SK-N-SH (cell line): Measurements from ENCODE around the gene IL21R. TPM values are rescaled to one million over a fixed set of nuclear protein-coding genes. Genes with fewer than 3 reads are reported as not detected.

Source experiments
- CTCF ChIA-PET: fragments of 300-600, 350-600 bp; formaldehyde crosslinking; extraction: SDS; loops from one replicate; lab custom pipeline; 2021; lab: Yijun Ruan, JAX
- POLR2A ChIA-PET: fragments of 350-600 bp; sonication (Branson Sonifier 250); formaldehyde crosslinking; extraction: SDS; loops from one replicate; lab custom pipeline; 2020; ENCODE audit warnings: antibody characterized with exemption, inconsistent platforms; lab: Yijun Ruan, JAX
- DNase-seq: peaks from one replicate; pipeline ENCODE4 v3.0.0; 2012
- H2AFZ ChIP-seq: fragments of 200-600 bp; sonication (generic); 2 replicates; pipeline ENCODE4 v1.8.1; 2016; ENCODE audit warnings: antibody characterized with exemption, mild to moderate bottlenecking, low read depth
- H3F3A ChIP-seq: fragments of 200-600 bp; sonication (generic); replicated peaks from 2 replicates; pipeline ENCODE3; 2016; ENCODE audit warnings: antibody characterized with exemption, mild to moderate bottlenecking; ENCODE audit not compliant: insufficient read depth
- H3K27ac ChIP-seq, 2 experiments: fragments of 200-500 bp in 1 of 2; fragments of 200-600 bp in 1 of 2; sonication (Bioruptor generic) in 1 of 2; sonication (generic), shearing (Covaris generic) in 1 of 2; 2 replicates each; pipeline versions ENCODE4 v1.5.1 to v1.6.1; 2014 to 2016; ENCODE audit warnings: low read depth in 2 of 2, inconsistent platforms in 1 of 2, low read length in 1 of 2, mild to moderate bottlenecking in 1 of 2, mixed read lengths in 1 of 2
- H3K27me3 ChIP-seq: fragments of 200-600 bp; sonication (generic), shearing (Covaris generic); 2 replicates; pipeline ENCODE4 v1.6.1; 2016; ENCODE audit warnings: mixed run types; ENCODE audit not compliant: insufficient read depth
- H3K36me3 ChIP-seq, 2 experiments: fragments of 200-500 bp in 1 of 2; fragments of 200-600 bp in 1 of 2; sonication (Bioruptor generic) in 1 of 2; sonication (generic) in 1 of 2; replicated peaks in 1 of 2; 2 replicates each; pipeline versions ENCODE3 to v1.5.1; 2014 to 2016; ENCODE audit warnings: low read length in 1 of 2, mild to moderate bottlenecking in 1 of 2; ENCODE audit not compliant: insufficient read depth in 2 of 2, control insufficient read depth in 1 of 2
- H3K4me1 ChIP-seq, 2 experiments: fragments of 200-500 bp in 1 of 2; fragments of 200-600 bp in 1 of 2; sonication (Bioruptor generic) in 1 of 2; sonication (generic), shearing (Covaris generic) in 1 of 2; 2 replicates each; pipeline versions ENCODE4 v1.5.1 to v1.6.1; 2014 to 2016; ENCODE audit warnings: low read depth in 1 of 2, low read length in 1 of 2, mixed run types in 1 of 2; ENCODE audit not compliant: insufficient read depth in 2 of 2, control insufficient read depth in 1 of 2
- H3K4me2 ChIP-seq: fragments of 200-600 bp; sonication (generic), shearing (Covaris generic); 2 replicates; pipeline ENCODE4 v1.6.1; 2017; ENCODE audit warnings: mixed run types
- H3K4me3 ChIP-seq, 2 experiments: fragments of 200-500 bp in 1 of 2; fragments of 200-600 bp in 1 of 2; sonication (Bioruptor generic) in 1 of 2; sonication (generic), shearing (Covaris generic) in 1 of 2; 2 replicates each; pipeline versions ENCODE4 v1.5.1 to v1.8.1; 2014 to 2016; ENCODE audit warnings: low read depth in 2 of 2, inconsistent platforms in 1 of 2, low read length in 1 of 2, mild to moderate bottlenecking in 1 of 2, mixed read lengths in 1 of 2, moderate library complexity in 1 of 2
- H3K79me2 ChIP-seq: fragments of 200-600 bp; sonication (generic); 2 replicates; pipeline ENCODE4 v1.8.1; 2017; ENCODE audit warnings: mild to moderate bottlenecking; ENCODE audit not compliant: insufficient read depth
- H3K9ac ChIP-seq: fragments of 200-600 bp; sonication (generic); 2 replicates; pipeline ENCODE4 v1.6.1; 2017; ENCODE audit warnings: mixed run types
- H3K9me2 ChIP-seq: fragments of 200-600 bp; sonication (generic); 2 replicates; pipeline ENCODE4 v1.6.1; 2017; ENCODE audit warnings: mixed run types
- H3K9me3 ChIP-seq: fragments of 200-600 bp; sonication (generic); 2 replicates; pipeline ENCODE4 v1.6.1; 2017; ENCODE audit warnings: mixed run types, mild to moderate bottlenecking, moderate library complexity
- H4K20me1 ChIP-seq: fragments of 200-600 bp; sonication (generic); 2 replicates; pipeline ENCODE4 v1.6.1; 2017; ENCODE audit warnings: mild to moderate bottlenecking, mixed run types; ENCODE audit not compliant: insufficient read depth
- ELF1 ChIP-seq: IDR thresholded peaks from 2 replicates; pipeline ENCODE4 v1.4.0; 2012
- EP300 ChIP-seq, 2 experiments: IDR thresholded peaks; 2 replicates each; pipeline versions ENCODE4 v1.4.0 to v1.6.1; 2012; ENCODE audit warnings: borderline replicate concordance in 1 of 2, low read depth in 1 of 2, low read length in 1 of 2
- FOSL2 ChIP-seq: IDR thresholded peaks from 2 replicates; pipeline ENCODE4 v1.4.0; 2012; ENCODE audit warnings: low read depth, mild to moderate bottlenecking, moderate library complexity, borderline replicate concordance
- GATA2 ChIP-seq: sonication (generic); formaldehyde crosslinking; IDR thresholded peaks from 2 replicates; pipeline ENCODE4 v1.5.0; 2020; ENCODE audit warnings: mild to moderate bottlenecking, missing genetic modification reagents
- JUND ChIP-seq: IDR thresholded peaks from 2 replicates; pipeline ENCODE4 v1.4.0; 2012
- MAX ChIP-seq: IDR thresholded peaks from 2 replicates; pipeline ENCODE4 v1.4.0; 2012; ENCODE audit warnings: low read depth
- MEF2A ChIP-seq: IDR thresholded peaks from 2 replicates; pipeline ENCODE4 v1.4.0; 2012; ENCODE audit warnings: low read depth, borderline replicate concordance
- RCOR1 ChIP-seq: fragments of 150-350 bp; IDR thresholded peaks from 2 replicates; pipeline ENCODE4 v1.6.1; 2017; ENCODE audit warnings: antibody characterized with exemption, low read length
- RFX5 ChIP-seq: IDR thresholded peaks from 2 replicates; pipeline ENCODE4 v1.6.1; 2012; ENCODE audit warnings: mild to moderate bottlenecking, improper control_type of control experiment, low read length
- SMC3 ChIP-seq: IDR thresholded peaks from 2 replicates; pipeline ENCODE4 v1.6.1; 2012; ENCODE audit warnings: low read depth, low read length, improper control_type of control experiment
- TAF1 ChIP-seq: IDR thresholded peaks from 2 replicates; pipeline ENCODE4 v1.6.1; 2012; ENCODE audit warnings: low read depth, mild to moderate bottlenecking, low read length, moderate library complexity, borderline replicate concordance
- TEAD4 ChIP-seq: IDR thresholded peaks from 2 replicates; pipeline ENCODE4 v1.4.0; 2012; ENCODE audit warnings: mild to moderate bottlenecking, borderline replicate concordance; ENCODE audit not compliant: insufficient read depth
- USF1 ChIP-seq: IDR thresholded peaks from 2 replicates; pipeline ENCODE4 v1.4.0; 2012; ENCODE audit warnings: low read depth, borderline replicate concordance
- WGBS: methylation state at CpG from one replicate; pipeline ENCODE4 v1.1.6; 2017; ENCODE audit warnings: low lambda C conversion rate; 5-methylcytosine and 5-hydroxymethylcytosine counted together
- polyA plus RNA-seq, 3 experiments: library from polyadenylated mRNA; depleted of rRNA; stranded (reverse); fragments of >200 nt; gene quantifications; 2 replicates each; pipeline ENCODE4 v1.2.3, GENCODE V29; 2012
- TF ChIP-seq, protein P1 (sequence below): IDR thresholded peaks from 2 replicates; pipeline ENCODE4; 2012
- TF ChIP-seq, protein P2 (sequence below): fragments of 150-350 bp; IDR thresholded peaks from 2 replicates; pipeline ENCODE4 v1.6.1; 2016; ENCODE audit warnings: mild to moderate bottlenecking, low read depth, low read length
- TF ChIP-seq, protein P3 (sequence below): fragments of 150-350 bp; IDR thresholded peaks from 2 replicates; pipeline ENCODE4 v1.6.1; 2017; ENCODE audit warnings: antibody characterized with exemption, low read length, low read depth, borderline replicate concordance

Gene IL21R
- polyA plus RNA-seq, 1 of the 3 experiments (the other 2 are of a cell fraction), result 0.13 TPM

GRCh38 chr16:27356794-27357193 is 45.2 kb upstream of the IL21R start (continued):
- TF ChIP-seq, protein P1, sequence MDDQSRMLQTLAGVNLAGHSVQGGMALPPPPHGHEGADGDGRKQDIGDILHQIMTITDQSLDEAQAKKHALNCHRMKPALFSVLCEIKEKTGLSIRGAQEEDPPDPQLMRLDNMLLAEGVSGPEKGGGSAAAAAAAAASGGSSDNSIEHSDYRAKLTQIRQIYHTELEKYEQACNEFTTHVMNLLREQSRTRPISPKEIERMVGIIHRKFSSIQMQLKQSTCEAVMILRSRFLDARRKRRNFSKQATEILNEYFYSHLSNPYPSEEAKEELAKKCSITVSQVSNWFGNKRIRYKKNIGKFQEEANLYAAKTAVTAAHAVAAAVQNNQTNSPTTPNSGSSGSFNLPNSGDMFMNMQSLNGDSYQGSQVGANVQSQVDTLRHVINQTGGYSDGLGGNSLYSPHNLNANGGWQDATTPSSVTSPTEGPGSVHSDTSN, result no peak
- TF ChIP-seq RCOR1 (no peak), TAF1 (no peak), MAX (no peak), USF1 (no peak), EP300 (IDR thresholded peaks at IDR 0.05; ENCODE audit: borderline replicate concordance in 1 of 2, low read depth in 1 of 2, low read length in 1 of 2) (no peak), MEF2A (no peak)

DNA sequence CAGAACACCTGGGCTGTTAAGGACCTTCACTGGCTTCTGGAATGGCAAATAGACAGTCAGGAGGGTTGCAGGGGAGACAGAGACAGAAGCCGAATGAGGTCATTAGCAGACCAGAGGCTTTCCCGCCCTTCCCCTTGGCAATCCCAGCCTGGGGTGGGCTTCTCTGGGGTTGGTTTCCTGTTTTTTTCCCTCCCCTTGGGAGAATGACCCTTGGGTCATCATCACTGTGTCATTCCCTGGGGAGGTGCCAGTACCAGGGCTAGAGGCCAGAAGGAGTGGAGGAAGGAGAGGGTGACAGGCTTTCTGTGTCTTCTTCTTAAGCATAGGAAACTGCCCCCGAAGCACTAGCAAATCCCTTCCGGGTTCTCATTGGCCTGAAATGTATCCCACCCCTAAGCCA is 42.9 kb upstream of the IL21R start:
- H4K20me1 ChIP-seq, result no peaks in the 10 kb centered on the region
- H3K4me3 ChIP-seq, result no peak overlapping the region
- no peaks in the 10 kb centered on the region for H3K4me1 ChIP-seq
- no peak overlapping the region for H3K27ac ChIP-seq
- POLR2A ChIA-PET, result no interaction called here
- H3K36me3 ChIP-seq, result peaks cover 0 to 17% of the 10 kb centered on the region in 2 experiments
- H2AFZ ChIP-seq, result no peak overlapping the region
- no peak overlapping the region for H3K9ac ChIP-seq
- no peaks in the 10 kb centered on the region for H3F3A ChIP-seq
- no peaks in the 10 kb centered on the region for H3K9me2 ChIP-seq
- TF ChIP-seq GATA2 (CRISPR knock-in tag) (no peak), SMC3 (no peak), FOSL2 (no peak), RFX5 (no peak), JUND (no peak), ELF1 (no peak), TEAD4 (no peak)
- TF ChIP-seq, protein P2, sequence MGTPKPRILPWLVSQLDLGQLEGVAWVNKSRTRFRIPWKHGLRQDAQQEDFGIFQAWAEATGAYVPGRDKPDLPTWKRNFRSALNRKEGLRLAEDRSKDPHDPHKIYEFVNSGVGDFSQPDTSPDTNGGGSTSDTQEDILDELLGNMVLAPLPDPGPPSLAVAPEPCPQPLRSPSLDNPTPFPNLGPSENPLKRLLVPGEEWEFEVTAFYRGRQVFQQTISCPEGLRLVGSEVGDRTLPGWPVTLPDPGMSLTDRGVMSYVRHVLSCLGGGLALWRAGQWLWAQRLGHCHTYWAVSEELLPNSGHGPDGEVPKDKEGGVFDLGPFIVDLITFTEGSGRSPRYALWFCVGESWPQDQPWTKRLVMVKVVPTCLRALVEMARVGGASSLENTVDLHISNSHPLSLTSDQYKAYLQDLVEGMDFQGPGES, result no peak
- TF ChIP-seq, protein P3, sequence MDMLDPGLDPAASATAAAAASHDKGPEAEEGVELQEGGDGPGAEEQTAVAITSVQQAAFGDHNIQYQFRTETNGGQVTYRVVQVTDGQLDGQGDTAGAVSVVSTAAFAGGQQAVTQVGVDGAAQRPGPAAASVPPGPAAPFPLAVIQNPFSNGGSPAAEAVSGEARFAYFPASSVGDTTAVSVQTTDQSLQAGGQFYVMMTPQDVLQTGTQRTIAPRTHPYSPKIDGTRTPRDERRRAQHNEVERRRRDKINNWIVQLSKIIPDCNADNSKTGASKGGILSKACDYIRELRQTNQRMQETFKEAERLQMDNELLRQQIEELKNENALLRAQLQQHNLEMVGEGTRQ, result no peak
- TF ChIP-seq, protein P1, result no peak
- 52% methylated on average over 4 of the region's 4 CpGs for WGBS
- CTCF ChIA-PET, result no interaction called here
- no peak overlapping the region for H3K4me2 ChIP-seq
- no peaks in the 10 kb centered on the region for H3K9me3 ChIP-seq
- no peaks in the 10 kb centered on the region for H3K79me2 ChIP-seq
- DNase-seq, result no peak
- H3K27me3 ChIP-seq, result no peaks in the 10 kb centered on the region
